Measurements from ENCODE around the gene CAPN13.

The CAPN13 gene

GRCh38 chr2:30695749-30696148 lies 111.5 kb downstream of the CAPN13 start:
- ATAC-seq (replicated peaks; ENCODE audit: extremely low read depth, poor library complexity, severe bottlenecking) (no peak), DNase-seq (ENCODE audit: low spot score in 2 of 2) (no peak)
- no peak overlapping the region for H3K4me3 Mint-ChIP-seq
- peaks cover 15% of the 10 kb centered on the region for H3K27me3 Mint-ChIP-seq
- peaks cover under 1% of the 10 kb centered on the region for H3K9me3 Mint-ChIP-seq
- no peak overlapping the region for H3K27ac Mint-ChIP-seq (ENCODE audit: low read depth)
- no peaks in the 10 kb centered on the region for H3K36me3 Mint-ChIP-seq (ENCODE audit: insufficient read depth)
- no peaks in the 10 kb centered on the region for H3K4me1 Mint-ChIP-seq

GRCh38 chr2:30694286-30695055 lies 112.8 kb downstream of the CAPN13 start:
- H3K27me3 Mint-ChIP-seq: peaks cover 15% of the 10 kb centered on the region
- no peaks in the 10 kb centered on the region for H3K4me1 Mint-ChIP-seq
- H3K27ac Mint-ChIP-seq (ENCODE audit: low read depth): no peak overlapping the region
- ATAC-seq (replicated peaks; ENCODE audit: extremely low read depth, poor library complexity, severe bottlenecking): no peak
- H3K4me3 Mint-ChIP-seq: no peak overlapping the region
- no peaks in the 10 kb centered on the region for H3K36me3 Mint-ChIP-seq (ENCODE audit: insufficient read depth)
- no peak for DNase-seq (ENCODE audit: low spot score in 2 of 2)
- no peaks in the 10 kb centered on the region for H3K9me3 Mint-ChIP-seq

- H3K27ac Mint-ChIP-seq (ENCODE audit: low read depth): no peak overlapping the region
- no peaks in the 10 kb centered on the region for H3K36me3 Mint-ChIP-seq (ENCODE audit: insufficient read depth)
- no peak for ATAC-seq (replicated peaks; ENCODE audit: extremely low read depth, poor library complexity, severe bottlenecking)
- DNase-seq (ENCODE audit: low spot score in 2 of 2): no peak
- H3K27me3 Mint-ChIP-seq: peaks cover 15% of the 10 kb centered on the region
- H3K4me3 Mint-ChIP-seq: no peak overlapping the region
- no peaks in the 10 kb centered on the region for H3K9me3 Mint-ChIP-seq
- H3K4me1 Mint-ChIP-seq: no peaks in the 10 kb centered on the region
Measured at GRCh38 chr2:30693821-30694281, 113.4 kb downstream of the CAPN13 start.

DNA sequence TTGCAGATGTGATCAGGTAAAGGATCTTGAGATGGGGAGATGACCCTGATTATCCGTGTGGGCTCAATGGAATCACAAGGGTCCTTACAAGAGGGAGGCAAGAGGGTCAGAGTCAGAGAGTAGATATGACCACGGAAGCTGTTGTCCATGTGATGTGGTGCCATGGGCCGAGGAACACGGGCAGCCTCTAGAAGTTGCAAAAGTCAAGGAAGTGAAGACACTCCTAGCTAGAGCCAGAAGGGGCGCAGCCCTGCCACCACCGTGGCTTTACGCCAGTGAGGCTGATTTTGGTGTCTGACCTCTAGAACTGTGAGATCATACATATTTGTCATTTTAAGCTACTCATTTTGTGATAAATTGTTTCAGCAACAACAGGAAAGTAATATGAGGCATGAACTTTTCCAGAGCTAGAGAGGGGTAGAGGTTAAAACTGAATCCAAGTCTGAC lies 114.4 kb downstream of the CAPN13 start:
- Mint-ChIP-seq H3K36me3 (ENCODE audit: insufficient read depth) (no peaks in the 10 kb centered on the region), H3K4me3 (no peak overlapping the region), H3K27ac (ENCODE audit: low read depth) (no peak overlapping the region), H3K4me1 (no peaks in the 10 kb centered on the region), H3K27me3 (peaks cover 15% of the 10 kb centered on the region), H3K9me3 (no peaks in the 10 kb centered on the region)
- ATAC-seq (replicated peaks; ENCODE audit: extremely low read depth, poor library complexity, severe bottlenecking) (no peak), DNase-seq (ENCODE audit: low spot score in 2 of 2) (no peak)

GRCh38 chr2:30691948-30692828 lies 115.1 kb downstream of the CAPN13 start:
- H3K4me3 Mint-ChIP-seq: no peak overlapping the region
- H3K27me3 Mint-ChIP-seq: peaks cover 15% of the 10 kb centered on the region
- DNase-seq (ENCODE audit: low spot score in 2 of 2) (no peak), ATAC-seq (replicated peaks; ENCODE audit: extremely low read depth, poor library complexity, severe bottlenecking) (no peak)
- no peaks in the 10 kb centered on the region for H3K4me1 Mint-ChIP-seq
- H3K36me3 Mint-ChIP-seq (ENCODE audit: insufficient read depth): no peaks in the 10 kb centered on the region
- H3K27ac Mint-ChIP-seq (ENCODE audit: low read depth): no peak overlapping the region
- H3K9me3 Mint-ChIP-seq: no peaks in the 10 kb centered on the region

DNA sequence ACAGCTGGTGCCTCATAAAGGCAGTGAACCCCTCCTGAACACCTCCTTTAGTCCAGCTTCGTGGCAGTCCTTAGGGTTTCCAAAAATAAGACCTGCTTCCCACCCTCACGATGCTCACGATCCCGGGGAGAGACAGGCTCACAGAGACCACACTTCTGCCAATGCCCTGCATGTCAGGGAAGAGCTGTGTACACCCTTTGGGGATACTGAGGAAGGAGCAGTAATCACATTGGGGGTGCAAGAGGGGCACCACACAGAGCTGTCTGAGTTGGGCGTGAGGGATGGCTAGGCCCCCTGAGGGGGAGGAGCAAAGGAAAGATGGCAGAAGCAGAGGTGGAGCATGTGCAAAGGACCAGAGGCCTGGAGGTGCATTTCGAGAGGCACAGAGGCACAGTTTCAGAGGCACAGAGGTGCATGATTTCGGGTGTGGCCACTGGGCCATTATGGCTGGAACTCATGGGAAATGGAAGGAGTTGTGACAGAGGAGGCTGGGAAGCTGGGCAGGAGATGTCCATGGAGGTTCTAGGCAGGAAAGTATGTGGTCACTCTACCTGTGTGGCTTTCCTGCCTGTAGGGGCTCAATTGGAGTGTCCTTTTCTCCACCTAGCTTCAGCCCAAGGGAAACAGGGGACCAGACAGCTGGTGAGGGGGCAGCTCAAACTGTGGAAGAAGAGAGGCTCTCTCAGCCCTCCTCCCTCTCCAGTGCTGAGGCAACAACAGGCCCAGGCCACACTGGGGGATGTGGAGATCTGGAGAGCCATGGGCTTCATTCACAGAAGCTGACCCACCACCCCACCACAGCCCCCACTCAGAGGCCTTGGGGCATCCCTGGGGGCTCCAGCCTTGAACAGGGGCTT lies 115.9 kb downstream of the CAPN13 start:
- H3K4me3 Mint-ChIP-seq: no peak overlapping the region
- DNase-seq (ENCODE audit: low spot score in 2 of 2) (no peak), ATAC-seq (replicated peaks; ENCODE audit: extremely low read depth, poor library complexity, severe bottlenecking) (no peak)
- H3K27ac Mint-ChIP-seq (ENCODE audit: low read depth): no peak overlapping the region
- no peaks in the 10 kb centered on the region for H3K4me1 Mint-ChIP-seq
- H3K36me3 Mint-ChIP-seq (ENCODE audit: insufficient read depth): no peaks in the 10 kb centered on the region
- peaks cover 15% of the 10 kb centered on the region for H3K27me3 Mint-ChIP-seq
- H3K9me3 Mint-ChIP-seq: no peaks in the 10 kb centered on the region

GRCh38 chr2:30690126-30690561 lies 117.1 kb downstream of the CAPN13 start:
- ATAC-seq (replicated peaks; ENCODE audit: extremely low read depth, poor library complexity, severe bottlenecking): no peak
- H3K9me3 Mint-ChIP-seq: no peaks in the 10 kb centered on the region
- no peak overlapping the region for H3K27ac Mint-ChIP-seq (ENCODE audit: low read depth)
- H3K4me3 Mint-ChIP-seq: no peak overlapping the region
- H3K36me3 Mint-ChIP-seq (ENCODE audit: insufficient read depth): no peaks in the 10 kb centered on the region
- no peaks in the 10 kb centered on the region for H3K4me1 Mint-ChIP-seq
- peaks cover 4% of the 10 kb centered on the region for H3K27me3 Mint-ChIP-seq
- no peak for DNase-seq (ENCODE audit: low spot score in 2 of 2)

- DNase-seq (ENCODE audit: low spot score in 2 of 2) (no peak), ATAC-seq (replicated peaks; ENCODE audit: extremely low read depth, poor library complexity, severe bottlenecking) (no peak)
- Mint-ChIP-seq H3K27me3 (no peaks in the 10 kb centered on the region), H3K36me3 (ENCODE audit: insufficient read depth) (no peaks in the 10 kb centered on the region), H3K4me3 (no peak overlapping the region), H3K4me1 (no peaks in the 10 kb centered on the region), H3K9me3 (no peaks in the 10 kb centered on the region), H3K27ac (ENCODE audit: low read depth) (no peak overlapping the region)
Measured at GRCh38 chr2:30689496-30690125, 117.6 kb downstream of the CAPN13 start.

- no peak overlapping the region for H3K27ac Mint-ChIP-seq (ENCODE audit: low read depth)
- no peaks in the 10 kb centered on the region for H3K9me3 Mint-ChIP-seq
- H3K27me3 Mint-ChIP-seq: no peaks in the 10 kb centered on the region
- H3K36me3 Mint-ChIP-seq (ENCODE audit: insufficient read depth): no peaks in the 10 kb centered on the region
- H3K4me1 Mint-ChIP-seq: no peaks in the 10 kb centered on the region
- no peak overlapping the region for H3K4me3 Mint-ChIP-seq
- ATAC-seq (replicated peaks; ENCODE audit: extremely low read depth, poor library complexity, severe bottlenecking): no peak
- DNase-seq (ENCODE audit: low spot score in 2 of 2): no peak
Measured at GRCh38 chr2:30688956-30689401, 118.3 kb downstream of the CAPN13 start.

DNA sequence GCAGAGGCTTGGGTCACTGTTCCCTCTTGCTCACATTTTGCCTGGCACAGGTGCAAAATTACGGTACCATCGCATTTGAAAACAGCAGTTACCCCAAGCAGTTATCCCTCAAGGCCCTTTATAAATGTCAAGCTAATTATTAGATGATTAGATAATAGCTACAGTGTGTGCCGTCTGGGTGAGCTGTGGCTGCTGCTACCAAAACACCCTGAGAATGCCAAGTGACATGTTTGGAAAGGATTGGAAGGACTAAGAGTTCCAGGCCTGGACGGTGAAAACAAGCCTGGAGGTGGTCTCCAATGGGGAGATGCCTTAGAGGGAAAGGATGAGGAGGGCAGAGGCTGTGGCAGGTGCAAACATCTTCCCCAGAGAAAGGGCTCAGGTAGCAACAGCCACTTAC lies 120.6 kb downstream of the CAPN13 start:
- Mint-ChIP-seq H3K27ac (ENCODE audit: low read depth) (no peak overlapping the region), H3K9me3 (no peaks in the 10 kb centered on the region), H3K27me3 (no peaks in the 10 kb centered on the region), H3K4me1 (no peaks in the 10 kb centered on the region), H3K36me3 (ENCODE audit: insufficient read depth) (no peaks in the 10 kb centered on the region), H3K4me3 (no peak overlapping the region)
- ATAC-seq (replicated peaks; ENCODE audit: extremely low read depth, poor library complexity, severe bottlenecking): no peak
- DNase-seq (ENCODE audit: low spot score in 2 of 2): no peak

GRCh38 chr2:30686000-30686399 lies 121.2 kb downstream of the CAPN13 start:
- Mint-ChIP-seq H3K9me3 (no peaks in the 10 kb centered on the region), H3K27ac (ENCODE audit: low read depth) (no peak overlapping the region), H3K4me1 (no peaks in the 10 kb centered on the region), H3K4me3 (no peak overlapping the region), H3K27me3 (no peaks in the 10 kb centered on the region), H3K36me3 (ENCODE audit: insufficient read depth) (no peaks in the 10 kb centered on the region)
- ATAC-seq (replicated peaks; ENCODE audit: extremely low read depth, poor library complexity, severe bottlenecking) (no peak), DNase-seq (ENCODE audit: low spot score in 2 of 2) (no peak)

- Mint-ChIP-seq H3K4me3 (no peak overlapping the region), H3K36me3 (ENCODE audit: insufficient read depth) (no peaks in the 10 kb centered on the region), H3K27me3 (no peaks in the 10 kb centered on the region), H3K9me3 (no peaks in the 10 kb centered on the region), H3K4me1 (no peaks in the 10 kb centered on the region), H3K27ac (ENCODE audit: low read depth) (no peak overlapping the region)
- ATAC-seq (replicated peaks; ENCODE audit: extremely low read depth, poor library complexity, severe bottlenecking) (no peak), DNase-seq (ENCODE audit: low spot score in 2 of 2) (no peak)
Measured at GRCh38 chr2:30684996-30685395, 122.2 kb downstream of the CAPN13 start.

All from central memory CD8-positive, alpha-beta T cell (primary cell).